Measurements from ENCODE around the gene NAV3. TPM values are rescaled to one million over a fixed set of nuclear protein-coding genes. Genes with fewer than 3 reads are reported as not detected.

The NAV3 gene
- total and polyA plus RNA-seq, 9 of the 15 experiments (the other 6 are each of a cell fraction or from before 2014, with no cell fraction given) = 0.04 TPM; not detected in 8

GRCh38 chr12:78040111-78040510 lies 209.4 kb downstream of the NAV3 start:
- H4K20me1 ChIP-seq (replicated peaks; ENCODE audit: control insufficient read depth, insufficient read depth, low read length) = no peaks in the 10 kb centered on the region
- CTCF ChIA-PET (ENCODE audit: low intra/inter-chr PET ratio) = no interaction called here
- no peaks in the 10 kb centered on the region for H3K9me1 ChIP-seq (ENCODE audit: control insufficient read depth, insufficient read depth, low read length)
- no peaks in the 10 kb centered on the region for H3K9me3 ChIP-seq (replicated peaks; ENCODE audit: control insufficient read depth, insufficient read depth, low read depth, low read length)
- no peak overlapping the region for H3K4me3 ChIP-seq
- WGBS (ENCODE audit: insufficient coverage, low coverage, missing lambda C conversion rate) = 0% methylated on average over 1 of the region's 1 CpG
- H3K4me1 ChIP-seq (replicated peaks in 1 of 2; ENCODE audit: control insufficient read depth in 2 of 2, insufficient read depth in 2 of 2, low read length in 2 of 2) = no peaks in the 10 kb centered on the region
- DNase-seq (ENCODE audit: extremely low read depth in 1 of 4, low spot score in 3 of 4) = no peak
- no peak for TF ChIP-seq ATF6 (CRISPR knock-in tag; IDR thresholded peaks at IDR 0.05)
- no peak for TF ChIP-seq ZNF639 (CRISPR knock-in tag; conservative IDR thresholded peaks at IDR 0.05 in 1 of 2, IDR thresholded peaks at IDR 0.05 in 1 of 2)
- no peak for TF ChIP-seq MYBL2 (IDR thresholded peaks at IDR 0.05; ENCODE audit: low read depth)
- TF ChIP-seq MYBL2 (CRISPR knock-in tag; IDR thresholded peaks at IDR 0.05; ENCODE audit: borderline replicate concordance) = no peak
- no peak for TF ChIP-seq ASH1L (IDR thresholded peaks at IDR 0.05; ENCODE audit: borderline replicate concordance, low read depth, partially characterized antibody)
- no peak for TF ChIP-seq MYNN (IDR thresholded peaks at IDR 0.05)
- no peak for TF ChIP-seq MYNN (CRISPR knock-in tag; IDR thresholded peaks at IDR 0.05)
- TF ChIP-seq ZNF217 (CRISPR knock-in tag; IDR thresholded peaks at IDR 0.05) = no peak
- no peak for TF ChIP-seq TBP (optimal IDR thresholded peaks at IDR 0.05; ENCODE audit: low read depth, low read length)
- no peak for TF ChIP-seq RBM15 (IDR thresholded peaks at IDR 0.05; ENCODE audit: insufficient read depth, low read length)
- TF ChIP-seq ZNF398 (CRISPR knock-in tag; IDR thresholded peaks at IDR 0.05) = no peak
- no peak for TF ChIP-seq KDM1A (IDR thresholded peaks at IDR 0.05)
- TF ChIP-seq BRCA1 (IDR thresholded peaks at IDR 0.05) = no peak
- TF ChIP-seq BRCA1 (CRISPR knock-in tag; IDR thresholded peaks at IDR 0.05) = no peak
- TF ChIP-seq GTF2F1 (IDR thresholded peaks at IDR 0.05; ENCODE audit: low read depth, low read length) = no peak
- no peak for TF ChIP-seq PML (IDR thresholded peaks at IDR 0.05; ENCODE audit: low read length)
- no peak for TF ChIP-seq TAF9B (IDR thresholded peaks at IDR 0.05; ENCODE audit: partially characterized antibody)
- no peak for TF ChIP-seq ZNF146 (CRISPR knock-in tag; IDR thresholded peaks at IDR 0.05; ENCODE audit: unreplicated experiment)
- TF ChIP-seq ZFP1 (CRISPR knock-in tag; IDR thresholded peaks at IDR 0.05) = no peak
- no peak for TF ChIP-seq ZKSCAN3 (CRISPR knock-in tag; IDR thresholded peaks at IDR 0.05)
- POLR2A ChIA-PET = no interaction called here
- BruUV-seq (replicated peaks) = no TSS peak
- intact Hi-C loops (cut with micrococcal nuclease) (no loop called here), in situ Hi-C loops (cut with MboI) (no loop called here)
- no peaks in the 10 kb centered on the region for H3K36me3 ChIP-seq (ENCODE audit: control insufficient read depth, insufficient read depth, low read length)
- no peak overlapping the region for H3K9ac ChIP-seq (ENCODE audit: insufficient read depth in 1 of 2, low read depth in 2 of 2, low read length in 2 of 2)
- H3K27ac ChIP-seq (ENCODE audit: extremely low read depth, low read depth, low read length) = no peak overlapping the region
- ATAC-seq = no peak
- H3K4me2 ChIP-seq (ENCODE audit: insufficient read depth, low read length) = no peak overlapping the region
- H2AFZ ChIP-seq (ENCODE audit: low read depth, low read length) = no peak overlapping the region
- H3K27me3 ChIP-seq (ENCODE audit: control insufficient read depth in 2 of 2, insufficient read depth in 2 of 2, low read length in 2 of 2) = no peaks in the 10 kb centered on the region
- no peaks in the 10 kb centered on the region for H3K79me2 ChIP-seq (ENCODE audit: control insufficient read depth, insufficient read depth, low read length)
- no peak for FAIRE-seq
